ENCODE data around the gene TEX22.

Gene TEX22

GRCh38 chr14:105409364-105409763 is 11.0 kb downstream of the TEX22 start:
- no peak for DNase-seq

- no peak for DNase-seq
Observed at GRCh38 chr14:105410642-105411016, 12.3 kb downstream of the TEX22 start.

- peak; percentile 42 for DNase-seq
Observed at GRCh38 chr14:105411017-105411941, 12.9 kb downstream of the TEX22 start.

- DNase-seq, result no peak
Observed at GRCh38 chr14:105411985-105412770, 13.8 kb downstream of the TEX22 start.

GRCh38 chr14:105412771-105413543 is 14.6 kb downstream of the TEX22 start:
- no peak for DNase-seq

- DNase-seq, result no peak
Observed at GRCh38 chr14:105413544-105413886, 15.2 kb downstream of the TEX22 start.

GRCh38 chr14:105414456-105415371 is 16.4 kb downstream of the TEX22 start:
- no peak for DNase-seq

- no peak for DNase-seq
Observed at GRCh38 chr14:105415481-105416428, 17.4 kb downstream of the TEX22 start.

GRCh38 chr14:105416671-105417070 is 18.3 kb downstream of the TEX22 start:
- DNase-seq, result no peak

- no peak for DNase-seq
Observed at GRCh38 chr14:105417690-105418121, 19.4 kb downstream of the TEX22 start.

GRCh38 chr14:105418269-105419194 is 20.2 kb downstream of the TEX22 start:
- DNase-seq, result no peak

GRCh38 chr14:105419195-105420091 is 21.1 kb downstream of the TEX22 start, which contains the start of gene MTA1:
Gene MTA1, plus strand, starts transcription at chr14:105419827. Its CDS starts 209 bp downstream, at chr14:105420036.
- DNase-seq, result no peak

GRCh38 chr14:105420101-105420973 is 22.0 kb downstream of the TEX22 start:
- no peak for DNase-seq

GRCh38 chr14:105420974-105421674 is 22.8 kb downstream of the TEX22 start:
- DNase-seq, result no peak

- DNase-seq, result no peak
Observed at GRCh38 chr14:105421723-105422615, 23.6 kb downstream of the TEX22 start.

Data from NCI-H226 (cell line).